ENCODE data around the gene SH2D4B.

SH2D4B gene

DNA sequence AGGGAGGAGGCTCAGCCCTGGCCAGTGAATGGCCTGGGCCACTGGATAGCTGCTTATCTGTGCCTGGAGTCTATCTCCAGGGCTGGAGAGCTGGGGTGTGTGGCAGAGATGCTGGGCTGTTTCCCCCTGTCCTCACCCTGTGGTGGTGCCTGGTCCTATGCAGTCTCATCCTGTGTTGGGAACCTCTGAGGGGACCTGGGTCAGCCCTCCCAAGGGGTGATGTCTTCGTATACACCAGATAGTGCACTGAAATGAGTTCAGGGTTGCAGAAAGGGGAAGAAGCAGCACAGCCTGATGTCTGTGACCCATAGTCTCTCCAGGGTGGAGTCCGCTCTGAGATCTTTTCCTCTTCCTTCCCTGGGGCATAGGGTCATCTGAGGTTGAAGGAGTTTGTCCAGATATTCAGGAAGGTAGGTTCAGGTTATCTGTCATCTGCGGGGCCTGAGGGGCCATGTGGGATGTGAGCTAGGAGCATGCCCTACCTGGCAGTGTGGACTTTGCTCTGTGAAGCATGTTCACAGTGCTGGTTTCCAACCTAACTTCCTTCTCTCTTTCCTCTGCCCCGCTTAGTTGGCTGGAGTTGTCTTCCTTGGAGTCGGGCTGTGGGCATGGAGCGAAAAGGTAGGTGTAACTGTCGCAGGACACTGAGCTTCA, 33.4 kb upstream of the SH2D4B start:
- DNase-seq = no peak

DNA sequence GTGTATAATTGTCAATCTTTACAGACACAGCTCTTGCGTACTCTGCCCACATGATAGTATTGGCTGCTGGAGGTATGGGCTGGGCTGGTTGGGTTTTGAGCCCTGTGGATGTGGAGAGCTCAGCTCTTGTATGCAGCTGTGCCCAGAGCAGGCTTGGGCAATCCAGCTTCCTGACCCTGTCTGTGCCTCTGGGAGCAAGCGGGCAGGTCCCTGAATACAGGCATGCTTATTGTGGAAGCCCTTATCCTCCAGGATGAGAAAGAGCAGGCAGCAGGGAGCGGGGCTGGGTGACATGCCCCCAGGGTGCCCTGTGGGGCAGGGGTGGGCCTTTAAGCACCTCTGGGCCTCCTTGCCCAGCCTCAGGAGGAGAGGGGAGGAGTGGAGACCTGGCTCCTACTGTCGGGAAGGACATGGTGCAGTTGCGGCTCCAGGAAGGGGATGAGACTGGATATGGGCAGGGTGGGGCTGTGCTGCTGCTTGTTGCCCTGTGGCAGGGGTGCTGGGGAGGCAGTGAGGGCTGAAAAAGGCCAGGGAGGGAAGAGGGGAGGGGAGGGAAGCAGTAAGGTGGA, 32.7 kb upstream of the SH2D4B start:
- DNase-seq = no peak

DNA sequence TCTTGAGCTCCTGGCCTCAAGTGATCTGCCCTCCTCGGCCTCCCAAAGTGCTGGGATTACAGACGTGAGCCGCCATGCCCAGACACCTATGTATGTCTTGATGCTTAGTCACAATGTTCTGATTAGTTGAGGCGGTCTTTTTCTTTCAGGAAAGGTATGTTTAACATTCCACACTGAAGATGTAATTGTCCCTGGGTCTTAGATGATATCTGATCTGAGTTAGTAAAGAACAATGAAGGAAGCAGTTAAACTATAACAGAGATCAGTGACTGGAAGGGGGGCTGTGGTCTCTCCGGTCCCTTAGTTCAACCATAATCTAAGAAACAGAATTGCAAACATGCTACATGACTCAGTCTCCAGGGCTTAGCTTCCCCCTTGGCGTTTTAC, 31.5 kb upstream of the SH2D4B start:
- DNase-seq = no peak

DNA sequence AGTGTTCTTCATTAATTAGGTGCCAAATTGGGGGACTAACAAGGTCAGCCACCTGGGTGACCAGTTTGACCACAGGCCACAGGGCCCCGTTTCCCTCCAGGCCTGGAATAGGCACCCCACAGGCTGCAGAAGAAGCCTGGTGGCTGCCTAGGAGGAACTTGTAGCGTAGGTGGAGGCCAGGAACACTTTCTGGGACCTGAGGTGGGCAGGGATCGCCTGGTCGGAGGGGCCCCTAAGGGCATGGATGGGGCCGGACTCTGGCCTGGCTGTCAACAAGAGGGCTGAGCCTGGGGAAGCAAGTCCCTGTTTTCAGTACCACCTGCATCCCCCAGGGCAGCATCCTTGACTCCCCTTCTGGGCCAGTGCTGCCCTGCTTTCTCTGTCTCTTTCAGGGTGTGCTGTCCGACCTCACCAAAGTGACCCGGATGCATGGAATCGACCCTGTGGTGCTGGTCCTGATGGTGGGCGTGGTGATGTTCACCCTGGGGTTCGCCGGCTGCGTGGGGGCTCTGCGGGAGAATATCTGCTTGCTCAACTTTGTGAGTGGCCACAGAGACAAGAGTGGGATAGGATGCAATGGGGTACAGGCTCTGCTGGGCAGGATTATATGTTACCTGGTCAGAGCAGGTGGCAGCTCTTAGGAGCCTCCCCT, 30.7 kb upstream of the SH2D4B start:
- no peak for DNase-seq

DNA sequence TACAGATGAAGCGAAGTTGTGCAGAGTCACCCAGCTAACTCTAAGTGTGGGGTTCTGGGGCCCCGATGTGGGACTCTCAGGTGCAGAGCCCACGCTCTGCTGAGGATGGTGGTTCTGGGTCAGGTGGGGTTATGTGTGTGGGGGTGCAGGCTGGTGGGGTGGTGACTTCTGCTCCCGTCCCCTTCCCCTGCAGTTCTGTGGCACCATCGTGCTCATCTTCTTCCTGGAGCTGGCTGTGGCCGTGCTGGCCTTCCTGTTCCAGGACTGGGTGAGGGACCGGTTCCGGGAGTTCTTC, 28.6 kb upstream of the SH2D4B start:
- DNase-seq = no peak

DNA sequence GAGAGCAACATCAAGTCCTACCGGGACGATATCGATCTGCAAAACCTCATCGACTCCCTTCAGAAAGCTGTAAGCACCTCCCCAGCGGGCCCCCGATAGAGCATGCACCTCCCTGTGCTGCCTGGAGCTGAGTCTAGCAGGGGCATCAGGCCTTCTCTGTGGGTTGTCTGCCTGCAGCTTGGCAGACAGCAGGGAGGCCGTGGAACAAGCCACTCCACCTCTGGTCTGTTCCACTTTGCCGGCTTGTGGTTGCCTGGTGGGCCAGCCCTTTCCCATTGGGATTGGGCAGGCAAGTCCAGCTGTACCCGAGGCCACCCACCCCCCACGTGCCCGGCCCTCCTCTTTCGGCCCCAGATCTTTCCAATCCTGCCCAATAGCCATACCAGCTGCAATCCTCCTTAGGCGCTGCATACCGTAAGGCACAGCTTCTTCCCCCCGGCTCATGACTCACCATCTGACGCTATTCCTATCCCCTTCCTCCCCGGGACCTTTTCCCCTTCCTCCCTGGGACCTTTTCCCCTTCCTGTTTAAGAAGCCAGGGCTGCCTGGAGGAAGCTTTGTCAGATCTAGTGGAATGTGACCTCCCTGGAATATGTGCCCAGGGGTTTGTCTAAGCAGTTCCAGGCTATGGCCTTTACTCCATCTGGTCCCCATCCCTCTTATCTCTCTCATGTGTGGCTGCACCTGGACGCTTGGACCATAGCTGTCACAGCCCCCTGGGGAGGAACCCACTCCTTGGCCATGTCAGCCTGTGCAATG, 28.1 kb upstream of the SH2D4B start:
- no peak for DNase-seq

DNA sequence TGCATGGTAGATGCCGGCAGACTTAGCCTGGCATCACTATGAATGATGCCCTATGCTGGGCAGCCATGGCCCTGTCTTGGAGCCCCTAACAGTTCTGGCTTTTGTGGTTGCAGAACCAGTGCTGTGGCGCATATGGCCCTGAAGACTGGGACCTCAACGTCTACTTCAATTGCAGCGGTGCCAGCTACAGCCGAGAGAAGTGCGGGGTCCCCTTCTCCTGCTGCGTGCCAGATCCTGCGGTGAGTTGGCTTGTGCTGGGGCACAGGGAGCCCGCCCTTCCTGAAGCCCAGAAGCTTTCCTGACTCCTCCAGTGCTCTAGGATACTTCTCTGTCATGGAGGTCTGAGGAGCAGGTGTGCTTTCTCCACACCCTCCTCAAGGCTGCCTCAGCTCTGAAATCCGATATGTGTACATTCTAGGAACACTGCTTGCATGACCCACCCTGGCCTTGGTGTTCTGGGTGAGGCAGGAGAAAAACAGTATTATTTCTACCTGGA, 25.6 kb upstream of the SH2D4B start:
- DNase-seq = no peak

DNA sequence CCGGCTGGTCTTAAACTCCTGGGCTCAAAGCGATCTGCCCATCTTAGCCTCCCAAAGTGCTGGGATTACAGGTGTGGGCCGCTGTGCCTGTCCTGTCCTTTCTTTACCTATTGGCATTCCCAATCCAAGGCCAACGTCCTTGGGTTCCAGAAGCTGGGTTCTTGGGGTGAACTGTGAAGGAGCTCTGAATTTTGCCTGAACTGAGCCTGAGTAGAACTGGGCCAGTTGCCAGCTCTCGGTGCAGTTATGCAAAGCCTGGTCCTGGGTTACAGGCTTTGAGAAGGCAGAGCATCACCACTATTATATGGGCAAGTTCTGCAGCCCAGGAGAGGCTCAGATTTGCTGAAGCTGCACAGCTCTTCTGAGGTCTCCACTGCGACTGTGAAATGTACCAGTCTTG, 24.6 kb upstream of the SH2D4B start:
- no peak for DNase-seq

DNA sequence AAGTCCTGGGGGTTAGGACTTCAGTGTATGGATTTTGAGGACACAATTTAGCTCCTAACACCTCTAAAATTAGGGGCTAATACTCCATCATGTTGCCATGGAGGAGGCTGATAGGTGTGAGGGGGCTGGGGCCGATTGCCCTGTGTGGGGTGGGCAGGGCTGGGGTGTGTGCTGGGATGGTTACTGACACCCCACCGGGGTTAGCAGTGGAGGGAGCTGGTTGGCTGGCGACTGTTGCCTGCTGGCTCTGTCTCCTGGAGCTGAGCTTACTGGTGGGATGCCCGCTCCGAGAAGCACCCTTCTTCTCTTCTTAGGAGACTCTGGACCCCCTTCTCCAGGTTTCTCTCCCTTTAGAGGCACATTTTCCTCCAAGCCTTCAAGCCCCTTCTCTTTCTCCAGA, 22.2 kb upstream of the SH2D4B start:
- DNase-seq = no peak

DNA sequence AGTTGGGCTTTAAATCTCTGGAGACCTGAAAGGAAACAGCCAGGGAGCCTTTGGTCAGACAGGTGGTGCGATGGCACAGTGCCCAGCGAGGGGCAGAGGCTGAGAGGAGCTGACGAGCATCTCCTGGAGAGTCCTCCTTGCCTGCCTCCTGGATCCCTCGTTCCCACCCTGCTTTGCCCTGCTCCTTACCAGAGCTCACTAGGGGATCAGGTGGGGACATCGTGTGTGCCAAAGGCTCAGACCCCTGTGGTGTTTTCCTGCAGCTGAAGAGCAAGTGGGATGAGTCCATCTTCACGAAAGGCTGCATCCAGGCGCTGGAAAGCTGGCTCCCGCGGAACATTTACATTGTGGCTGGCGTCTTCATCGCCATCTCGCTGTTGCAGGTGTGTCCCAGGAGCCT, 21.8 kb upstream of the SH2D4B start:
- no peak for DNase-seq

DNA sequence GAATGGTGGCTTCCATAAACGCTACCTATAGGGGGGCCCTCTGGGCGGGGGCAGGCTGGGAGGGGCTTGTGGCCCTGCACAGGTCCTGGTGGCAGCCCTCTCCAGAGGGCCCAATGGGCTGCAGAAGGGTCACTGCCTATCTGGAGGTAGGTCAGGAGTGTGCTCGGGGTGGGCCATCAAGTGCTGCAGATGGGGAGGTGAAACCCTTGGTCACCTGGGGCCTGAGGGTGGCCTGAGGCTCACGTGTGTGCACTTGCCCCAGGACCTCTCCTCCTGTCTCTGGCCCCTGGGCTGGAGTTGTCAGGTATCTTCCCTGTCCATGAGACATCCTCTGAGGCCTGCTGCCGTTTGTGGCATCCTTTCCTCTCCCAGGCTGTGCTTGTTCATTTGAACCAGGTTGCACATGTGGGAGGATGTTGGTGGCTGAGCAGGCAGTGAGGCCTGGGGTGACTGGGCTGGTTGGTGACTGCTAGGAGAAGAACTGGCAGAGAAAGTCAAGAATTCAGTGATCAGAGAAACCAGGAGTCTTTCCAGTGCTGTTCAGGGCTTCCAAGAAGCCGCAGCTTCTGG, 21.1 kb upstream of the SH2D4B start:
- no peak for DNase-seq

DNA sequence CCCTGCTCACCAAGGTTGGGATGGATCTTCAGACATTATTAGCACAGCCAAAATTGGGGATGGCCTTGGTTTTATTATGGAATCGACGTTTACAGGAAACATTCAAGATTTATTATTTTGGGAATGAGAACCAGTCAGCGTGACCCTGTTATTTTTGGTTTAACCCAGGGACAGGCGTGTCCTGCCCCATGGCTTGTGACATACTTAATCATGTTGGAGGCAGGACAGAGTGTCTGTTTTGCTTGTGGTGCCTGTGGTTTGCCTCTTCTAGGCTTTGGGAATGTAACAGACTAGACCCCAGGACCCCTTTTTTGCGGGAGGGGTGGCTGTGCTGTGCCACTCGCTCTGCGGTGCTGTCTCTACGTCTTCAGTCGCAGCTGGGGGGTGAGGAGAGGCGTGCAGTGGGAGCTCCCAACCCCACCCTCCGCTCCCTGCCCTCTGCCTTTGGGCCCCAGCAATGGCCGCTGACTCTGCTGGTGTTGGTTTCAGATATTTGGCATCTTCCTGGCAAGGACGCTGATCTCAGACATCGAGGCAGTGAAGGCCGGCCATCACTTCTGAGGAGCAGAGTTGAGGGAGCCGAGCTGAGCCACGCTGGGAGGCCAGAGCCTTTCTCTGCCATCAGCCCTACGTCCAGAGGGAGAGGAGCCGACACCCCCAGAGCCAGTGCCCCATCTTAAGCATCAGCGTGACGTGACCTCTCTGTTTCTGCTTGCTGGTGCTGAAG, 20.1 kb upstream of the SH2D4B start:
- no peak for DNase-seq

DNA sequence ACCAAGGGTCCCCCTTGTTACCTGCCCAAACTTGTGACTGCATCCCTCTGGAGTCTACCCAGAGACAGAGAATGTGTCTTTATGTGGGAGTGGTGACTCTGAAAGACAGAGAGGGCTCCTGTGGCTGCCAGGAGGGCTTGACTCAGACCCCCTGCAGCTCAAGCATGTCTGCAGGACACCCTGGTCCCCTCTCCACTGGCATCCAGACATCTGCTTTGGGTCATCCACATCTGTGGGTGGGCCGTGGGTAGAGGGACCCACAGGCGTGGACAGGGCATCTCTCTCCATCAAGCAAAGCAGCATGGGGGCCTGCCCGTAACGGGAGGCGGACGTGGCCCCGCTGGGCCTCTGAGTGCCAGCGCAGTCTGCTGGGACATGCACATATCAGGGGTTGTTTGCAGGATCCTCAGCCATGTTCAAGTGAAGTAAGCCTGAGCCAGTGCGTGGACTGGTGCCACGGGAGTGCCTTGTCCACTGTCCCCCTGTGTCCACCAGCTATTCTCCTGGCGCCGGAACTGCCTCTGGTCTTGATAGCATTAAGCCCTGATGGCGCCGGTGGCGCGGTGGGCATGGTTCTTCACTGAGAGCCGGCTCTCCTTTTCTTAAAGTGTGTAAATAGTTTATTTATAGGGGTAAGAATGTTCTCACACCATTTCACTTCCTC, 19.4 kb upstream of the SH2D4B start:
- no peak for DNase-seq

DNA sequence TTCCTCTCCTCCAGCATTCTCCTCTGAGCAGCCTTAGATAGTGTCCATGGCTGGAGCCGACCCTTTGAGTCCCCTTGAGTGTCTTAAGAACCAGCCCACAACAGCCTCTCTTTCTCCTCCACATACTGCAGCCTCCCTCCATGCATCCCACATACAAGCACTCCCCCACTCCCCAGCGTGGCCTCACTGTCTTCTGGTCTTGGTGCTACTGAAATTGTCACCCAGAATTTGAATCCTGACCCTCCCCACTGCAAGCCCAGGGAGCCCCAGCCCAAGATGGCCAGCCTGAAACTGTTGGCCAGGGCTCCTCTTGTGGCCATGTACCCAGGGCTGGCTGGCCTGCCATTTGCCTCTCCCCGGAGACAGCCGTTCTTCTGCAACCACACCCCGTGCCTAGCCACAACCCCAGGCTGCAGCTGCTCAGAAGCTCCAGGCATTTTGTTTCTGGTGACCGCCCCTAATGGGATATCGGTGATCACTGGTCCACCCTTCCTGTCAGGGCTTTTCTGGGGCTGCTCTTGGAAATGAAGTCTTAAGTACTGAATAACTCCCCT, 18.8 kb upstream of the SH2D4B start:
- no peak for DNase-seq

DNA sequence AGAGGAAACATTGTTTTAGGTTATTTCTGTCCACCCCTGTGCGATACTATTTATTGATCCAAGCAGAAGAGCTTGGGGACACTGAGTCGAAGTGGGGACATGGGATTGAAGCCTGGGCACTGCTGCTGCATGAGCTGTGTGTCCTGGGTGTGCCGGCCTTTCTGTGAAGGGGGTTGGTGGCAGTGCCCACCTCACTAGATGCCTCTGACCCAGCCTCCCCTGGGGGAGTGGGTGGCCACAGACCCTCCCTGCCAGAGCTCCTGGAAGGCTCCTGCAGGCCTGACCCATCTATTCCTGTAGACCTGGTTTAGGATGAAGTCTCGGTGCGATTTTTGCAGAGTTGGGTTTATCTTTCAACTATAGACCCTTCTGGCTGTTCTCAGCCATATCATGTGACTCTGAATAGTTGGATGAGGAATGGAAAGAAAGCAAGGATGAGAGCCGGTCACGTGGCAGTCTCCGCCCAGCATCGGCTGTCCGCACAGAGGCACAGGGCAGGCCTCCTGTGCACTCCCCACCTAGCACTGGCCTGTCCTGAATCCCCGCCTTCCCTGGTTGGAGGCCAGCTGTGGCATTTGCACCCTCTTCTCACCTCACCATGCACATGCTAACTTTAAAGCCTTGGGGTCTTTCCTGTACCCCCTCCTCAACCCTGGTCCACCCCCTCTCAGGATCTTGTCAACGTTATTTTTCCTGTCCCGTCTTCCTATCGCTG, 17.6 kb upstream of the SH2D4B start:
- no peak for DNase-seq

DNA sequence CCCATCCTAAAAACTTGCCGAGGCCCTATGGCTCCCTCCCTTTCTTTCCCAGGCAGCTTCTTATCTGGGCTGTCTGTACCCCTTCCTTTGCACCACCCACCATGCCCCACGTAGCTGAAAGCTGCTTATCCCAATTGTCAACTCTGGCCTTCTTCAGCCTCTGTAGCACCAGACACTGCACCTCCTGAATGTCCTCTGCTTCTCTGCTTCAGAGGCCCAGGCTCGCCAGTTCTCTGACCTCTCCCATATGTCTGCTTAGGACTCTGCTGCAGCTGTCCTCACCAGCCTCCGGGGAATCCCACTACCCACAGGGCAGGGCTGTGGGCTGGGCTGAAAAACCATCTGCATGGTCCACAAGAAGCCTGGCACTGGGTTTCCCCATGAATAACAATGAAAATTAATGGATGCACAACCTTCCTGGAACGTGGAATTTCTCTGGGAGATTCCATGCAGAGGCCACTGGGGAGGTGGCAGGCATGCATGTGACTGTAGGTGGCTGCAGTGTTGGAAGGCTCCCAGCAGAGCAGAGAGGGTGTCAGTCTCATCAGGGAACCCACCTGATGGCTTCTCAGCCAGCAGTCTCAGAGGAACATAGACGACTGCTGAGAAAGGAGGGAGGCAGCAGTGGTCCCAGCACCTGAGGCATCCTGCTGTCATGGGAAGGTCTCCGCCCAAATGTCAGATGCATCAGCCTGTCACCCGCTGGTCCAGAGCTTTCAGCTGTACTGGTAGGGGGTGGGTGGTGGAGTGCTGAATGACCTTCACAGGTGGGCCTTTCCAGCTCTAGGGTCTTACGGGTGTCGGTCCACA, 16.8 kb upstream of the SH2D4B start:
- no peak for DNase-seq

DNA sequence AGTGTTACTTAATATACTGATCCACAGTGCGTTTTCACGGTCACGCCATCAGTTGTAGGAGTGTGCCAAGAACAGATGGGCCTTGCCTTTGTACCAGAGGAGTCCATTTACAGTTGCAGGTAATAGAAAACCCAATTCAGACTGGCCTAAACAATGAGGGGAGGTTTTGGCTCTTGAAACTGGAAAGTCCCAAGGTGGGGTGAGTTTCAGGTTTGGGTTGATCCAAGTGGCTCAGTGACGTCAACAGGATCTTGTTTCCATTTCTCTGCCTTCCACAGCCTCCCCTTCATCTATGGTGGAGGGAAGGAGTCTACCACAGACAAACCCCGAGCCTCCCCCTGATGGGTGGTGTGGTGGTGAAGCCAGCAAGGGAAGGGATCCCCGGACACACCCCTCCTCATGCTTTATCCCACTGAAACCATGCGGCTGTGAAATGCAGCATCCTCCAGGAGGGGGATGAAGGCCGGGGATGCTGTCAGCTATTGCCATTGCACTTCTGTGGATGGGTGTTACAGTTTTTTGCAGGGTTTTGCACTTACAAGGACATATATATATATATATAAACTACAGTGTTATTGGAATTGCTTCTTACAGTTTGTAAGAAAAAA, 14.8 kb upstream of the SH2D4B start:
- no peak for DNase-seq

DNA sequence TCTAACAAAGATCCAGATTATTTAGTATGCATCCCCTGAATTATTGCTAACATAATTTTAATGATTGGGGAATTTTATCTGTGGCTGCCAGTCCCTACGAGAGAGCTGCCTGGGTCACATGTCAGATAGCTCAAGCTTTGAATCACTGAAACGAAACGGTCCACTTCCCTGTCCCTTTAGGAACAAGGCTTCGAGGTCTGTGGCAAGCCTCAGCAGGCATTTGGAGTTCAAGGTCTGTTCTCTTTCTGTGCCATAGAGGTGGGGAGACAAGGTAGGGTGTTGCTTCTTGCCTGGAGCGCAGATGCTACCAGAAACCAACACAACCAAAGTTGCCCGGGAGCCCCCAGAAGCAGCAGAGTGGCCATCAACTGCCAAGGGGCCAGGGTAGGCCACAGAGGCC, 13.9 kb upstream of the SH2D4B start:
- DNase-seq = no peak

DNA sequence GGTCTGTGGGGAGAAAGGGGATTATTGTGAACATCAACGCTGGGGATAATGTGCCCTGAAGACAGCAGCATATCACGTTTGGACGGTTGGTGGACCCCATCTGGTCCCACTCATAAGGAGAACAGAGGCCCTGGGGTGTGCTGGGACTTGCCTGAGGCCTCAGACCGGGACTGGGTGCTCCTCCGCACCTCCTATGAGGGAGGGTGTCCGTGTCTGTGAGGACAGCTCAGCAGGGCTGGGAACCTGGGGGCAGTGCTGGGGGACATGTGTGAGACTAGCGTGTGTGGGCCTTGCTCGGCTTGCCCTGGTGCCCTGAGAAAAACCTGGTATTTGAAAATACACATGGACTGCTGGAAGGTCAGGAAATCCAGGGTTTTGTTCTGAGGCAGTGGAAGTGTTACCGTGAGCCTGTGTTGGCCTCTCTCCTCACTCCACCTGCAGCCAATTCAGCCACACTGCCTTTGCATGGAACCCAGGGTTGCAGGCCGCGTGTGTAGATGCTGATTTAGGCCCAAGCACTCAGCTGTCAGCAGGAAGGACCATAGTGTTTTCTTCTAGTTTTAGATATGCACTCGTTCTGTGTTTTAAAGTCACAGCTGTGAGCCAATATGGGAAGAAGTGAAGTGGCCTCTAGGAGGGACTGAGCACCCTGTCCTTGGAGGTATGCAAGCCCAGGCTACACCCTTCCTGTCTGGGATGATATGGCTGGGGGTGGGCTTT, 13.4 kb upstream of the SH2D4B start:
- no peak for DNase-seq

Data from right forelimb (tissue), 1 donor.